ENCODE results near the gene CCDC34. TPM values are rescaled to one million over a fixed set of nuclear protein-coding genes. Genes with fewer than 3 reads are reported as not detected.

Gene CCDC34
- total RNA-seq, 1 donor from 2014 or later: 3.5 TPM

DNA sequence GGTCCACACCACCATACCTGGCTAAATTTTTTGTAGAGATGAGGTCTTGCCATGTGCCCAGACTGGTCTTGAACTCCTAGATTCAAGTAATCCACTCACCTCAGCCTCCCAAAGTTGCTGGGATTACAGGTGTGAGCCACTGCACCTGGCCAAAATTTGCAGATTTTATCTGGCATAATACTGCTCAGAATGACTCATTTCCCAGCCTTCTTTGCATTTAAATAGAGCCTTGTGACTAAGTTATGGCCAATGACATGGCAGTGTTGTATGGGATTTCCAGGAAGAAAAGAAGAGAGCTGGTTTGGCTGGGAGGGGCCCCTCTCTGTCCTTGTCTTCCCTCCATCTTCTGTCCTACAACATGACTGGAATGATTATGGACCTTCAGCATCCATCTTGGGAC lies 55.8 kb downstream of the CCDC34 start:
- no peak for DNase-seq
- Mint-ChIP-seq H3K27me3 (ENCODE audit: unreplicated experiment) (no peaks in the 10 kb centered on the region), H3K4me3 (ENCODE audit: unreplicated experiment) (no peak overlapping the region), H3K4me1 (ENCODE audit: low read depth, unreplicated experiment) (no peaks in the 10 kb centered on the region), H3K9me3 (ENCODE audit: unreplicated experiment) (no peaks in the 10 kb centered on the region), H3K36me3 (ENCODE audit: unreplicated experiment) (peaks cover 16% of the 10 kb centered on the region), H3K27ac (ENCODE audit: unreplicated experiment) (no peak overlapping the region)
- TF ChIP-seq, protein P1, sequence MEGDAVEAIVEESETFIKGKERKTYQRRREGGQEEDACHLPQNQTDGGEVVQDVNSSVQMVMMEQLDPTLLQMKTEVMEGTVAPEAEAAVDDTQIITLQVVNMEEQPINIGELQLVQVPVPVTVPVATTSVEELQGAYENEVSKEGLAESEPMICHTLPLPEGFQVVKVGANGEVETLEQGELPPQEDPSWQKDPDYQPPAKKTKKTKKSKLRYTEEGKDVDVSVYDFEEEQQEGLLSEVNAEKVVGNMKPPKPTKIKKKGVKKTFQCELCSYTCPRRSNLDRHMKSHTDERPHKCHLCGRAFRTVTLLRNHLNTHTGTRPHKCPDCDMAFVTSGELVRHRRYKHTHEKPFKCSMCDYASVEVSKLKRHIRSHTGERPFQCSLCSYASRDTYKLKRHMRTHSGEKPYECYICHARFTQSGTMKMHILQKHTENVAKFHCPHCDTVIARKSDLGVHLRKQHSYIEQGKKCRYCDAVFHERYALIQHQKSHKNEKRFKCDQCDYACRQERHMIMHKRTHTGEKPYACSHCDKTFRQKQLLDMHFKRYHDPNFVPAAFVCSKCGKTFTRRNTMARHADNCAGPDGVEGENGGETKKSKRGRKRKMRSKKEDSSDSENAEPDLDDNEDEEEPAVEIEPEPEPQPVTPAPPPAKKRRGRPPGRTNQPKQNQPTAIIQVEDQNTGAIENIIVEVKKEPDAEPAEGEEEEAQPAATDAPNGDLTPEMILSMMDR (IDR thresholded peaks at IDR 0.05; ENCODE audit: partially characterized antibody, unreplicated experiment): no peak

DNA sequence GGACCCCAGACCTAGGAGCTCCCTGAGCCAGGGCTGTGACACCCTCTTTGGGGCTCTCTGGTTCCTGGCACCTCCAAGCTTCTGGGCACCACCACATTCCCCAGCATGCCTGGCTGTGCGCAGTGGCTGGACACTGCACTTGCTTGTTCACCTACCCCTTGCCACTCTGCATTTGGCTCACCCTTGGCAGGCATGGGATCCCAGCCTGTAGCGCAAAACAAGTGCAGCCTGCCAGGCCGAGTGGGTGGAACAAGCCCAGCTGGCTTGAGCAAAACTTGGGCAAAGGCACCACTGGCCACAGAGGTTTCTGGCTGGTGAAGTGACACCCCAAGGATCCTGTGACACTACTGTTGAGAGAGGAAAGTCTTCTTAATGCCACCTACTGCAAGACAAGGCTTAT lies 57.3 kb downstream of the CCDC34 start:
- Mint-ChIP-seq H3K4me3 (ENCODE audit: unreplicated experiment) (no peak overlapping the region), H3K27ac (ENCODE audit: unreplicated experiment) (no peak overlapping the region), H3K9me3 (ENCODE audit: unreplicated experiment) (no peaks in the 10 kb centered on the region), H3K4me1 (ENCODE audit: low read depth, unreplicated experiment) (no peaks in the 10 kb centered on the region), H3K27me3 (ENCODE audit: unreplicated experiment) (peaks cover 2% of the 10 kb centered on the region), H3K36me3 (ENCODE audit: unreplicated experiment) (peaks cover 16% of the 10 kb centered on the region)
- TF ChIP-seq, protein P1 (IDR thresholded peaks at IDR 0.05; ENCODE audit: partially characterized antibody, unreplicated experiment): no peak
- no peak for DNase-seq

DNA sequence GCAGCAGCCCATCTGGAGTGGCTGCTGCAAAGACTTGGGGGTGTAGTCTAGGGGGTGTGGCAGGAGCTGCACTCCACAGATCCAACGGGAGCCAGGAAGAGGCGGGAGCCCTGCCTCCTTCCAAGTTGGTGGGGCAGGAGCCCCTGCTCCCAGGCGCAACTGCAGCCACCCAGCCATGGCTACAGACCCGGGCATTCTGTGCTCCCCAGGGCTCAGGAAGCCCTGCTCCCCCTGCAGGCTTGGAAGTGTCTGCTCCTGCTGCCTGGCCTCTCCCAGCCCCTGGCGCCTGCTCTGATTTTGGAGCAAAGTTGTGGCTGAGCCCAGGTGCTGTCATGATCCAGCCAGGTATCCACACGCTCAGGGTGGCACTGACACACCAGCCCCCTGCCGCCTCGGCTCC lies 58.5 kb downstream of the CCDC34 start:
- Mint-ChIP-seq H3K27ac (ENCODE audit: unreplicated experiment) (no peak overlapping the region), H3K27me3 (ENCODE audit: unreplicated experiment) (peaks cover 2% of the 10 kb centered on the region), H3K4me3 (ENCODE audit: unreplicated experiment) (no peak overlapping the region), H3K4me1 (ENCODE audit: low read depth, unreplicated experiment) (no peaks in the 10 kb centered on the region), H3K9me3 (ENCODE audit: unreplicated experiment) (no peaks in the 10 kb centered on the region), H3K36me3 (ENCODE audit: unreplicated experiment) (peaks cover 16% of the 10 kb centered on the region)
- DNase-seq: no peak
- TF ChIP-seq, protein P1 (IDR thresholded peaks at IDR 0.05; ENCODE audit: partially characterized antibody, unreplicated experiment): no peak

DNA sequence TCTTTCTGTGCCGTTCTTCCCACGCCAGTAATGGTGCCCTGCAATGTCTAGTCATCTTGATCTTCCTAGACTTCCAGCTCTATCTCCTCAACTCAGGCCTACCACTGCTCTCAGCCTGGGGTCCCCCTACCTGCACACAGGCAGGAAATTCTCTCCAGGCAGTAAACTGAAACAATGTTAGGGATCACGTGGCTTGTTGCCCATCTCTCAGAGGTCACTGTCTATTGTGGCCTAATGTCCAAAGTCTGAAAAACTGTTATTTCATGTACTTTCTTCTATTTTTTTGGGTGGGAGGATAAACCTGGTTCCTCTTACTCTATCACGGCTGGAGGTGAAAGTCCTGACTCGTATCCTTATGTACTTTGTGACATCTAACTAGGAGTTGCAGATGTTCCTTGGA lies 59.1 kb downstream of the CCDC34 start:
- Mint-ChIP-seq H3K27ac (ENCODE audit: unreplicated experiment) (no peak overlapping the region), H3K9me3 (ENCODE audit: unreplicated experiment) (no peaks in the 10 kb centered on the region), H3K36me3 (ENCODE audit: unreplicated experiment) (peaks cover 16% of the 10 kb centered on the region), H3K27me3 (ENCODE audit: unreplicated experiment) (peaks cover 2% of the 10 kb centered on the region), H3K4me1 (ENCODE audit: low read depth, unreplicated experiment) (no peaks in the 10 kb centered on the region), H3K4me3 (ENCODE audit: unreplicated experiment) (no peak overlapping the region)
- DNase-seq: no peak
- TF ChIP-seq, protein P1 (IDR thresholded peaks at IDR 0.05; ENCODE audit: partially characterized antibody, unreplicated experiment): no peak

DNA sequence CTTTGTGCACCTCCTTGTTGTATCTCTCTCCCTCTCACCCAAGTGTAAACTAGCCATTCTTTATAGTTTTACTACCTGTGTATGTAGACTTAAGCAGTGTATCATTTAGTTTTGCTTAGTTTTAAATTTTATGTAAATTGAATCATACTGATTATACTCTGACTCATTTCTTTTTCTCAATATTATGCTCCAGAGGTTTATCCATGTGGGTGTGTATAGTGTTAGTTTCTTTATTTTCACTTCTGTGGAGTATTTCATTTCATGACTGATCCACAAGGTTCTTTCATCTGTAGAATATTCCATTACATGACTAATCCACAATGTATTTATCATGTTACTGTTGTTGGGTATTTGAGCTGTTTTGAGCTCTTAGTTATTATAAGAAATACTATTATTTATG lies 62.0 kb downstream of the CCDC34 start:
- Mint-ChIP-seq H3K4me3 (ENCODE audit: unreplicated experiment) (no peak overlapping the region), H3K36me3 (ENCODE audit: unreplicated experiment) (peaks cover 10% of the 10 kb centered on the region), H3K27ac (ENCODE audit: unreplicated experiment) (no peak overlapping the region), H3K27me3 (ENCODE audit: unreplicated experiment) (peaks cover 2% of the 10 kb centered on the region), H3K9me3 (ENCODE audit: unreplicated experiment) (no peaks in the 10 kb centered on the region), H3K4me1 (ENCODE audit: low read depth, unreplicated experiment) (no peaks in the 10 kb centered on the region)
- no peak for DNase-seq
- TF ChIP-seq, protein P1 (IDR thresholded peaks at IDR 0.05; ENCODE audit: partially characterized antibody, unreplicated experiment): no peak
